Cardiac muscle cell (in vitro differentiated cells and primary cell): ENCODE results near the gene DAO. TPM values are rescaled to one million over a fixed set of nuclear protein-coding genes. Genes with fewer than 3 reads are reported as not detected.

Experiments used
- DNase-seq, 2 donors: peaks; one replicate each; pipeline versions ENCODE4 v3.0.0 to v3.0.0-alpha.2; 2010 to 2017; ENCODE audit warnings: low read depth in 1 of 2, low spot score in 1 of 2
- H3K27ac ChIP-seq: fragments of 200-600 bp; sonication (generic); 2 replicates; pipeline ENCODE4 v1.5.1; 2016
- H3K27me3 ChIP-seq: fragments of 200-600 bp; sonication (generic); 2 replicates; pipeline ENCODE4 v1.6.0; 2016; ENCODE audit warnings: control low read depth
- H3K36me3 ChIP-seq: fragments of 200-600 bp; sonication (generic); 2 replicates; pipeline ENCODE4 v1.5.1; 2016; ENCODE audit warnings: control low read depth
- H3K4me1 ChIP-seq: fragments of 200-600 bp; sonication (generic); 2 replicates; pipeline ENCODE4 v1.8.1; 2017; ENCODE audit warnings: low read depth, mild to moderate bottlenecking, mixed run types
- H3K4me3 ChIP-seq: fragments of 200-600 bp; sonication (generic); 2 replicates; pipeline ENCODE4 v1.5.1; 2016; ENCODE audit warnings: mild to moderate bottlenecking
- H3K9me3 ChIP-seq: fragments of 200-600 bp; sonication (generic); 2 replicates; pipeline ENCODE4 v1.5.1; 2017; ENCODE audit warnings: low read depth, mild to moderate bottlenecking, control low read depth
- polyA plus RNA-seq: library from polyadenylated mRNA; unstranded; fragments of >200 nt; fragmentation: Nextera tagmentation; extraction: Ambion mirVana; gene quantifications from 2 replicates; pipeline ENCODE4 v1.2.1, GENCODE V29; 2016
- total RNA-seq: library from RNA; depleted of rRNA; stranded (reverse); fragments of >200 nt; gene quantifications from 2 replicates; pipeline ENCODE4 v1.2.3, GENCODE V29; 2016
- TF ChIP-seq, protein P1 (sequence below): IDR thresholded peaks from 2 replicates; pipeline ENCODE4 v1.5.1; 2012; ENCODE audit warnings: low read depth, mild to moderate bottlenecking, low read length

Gene DAO
- total and polyA plus RNA-seq, 2 experiments from 2014 or later = not detected

DNA sequence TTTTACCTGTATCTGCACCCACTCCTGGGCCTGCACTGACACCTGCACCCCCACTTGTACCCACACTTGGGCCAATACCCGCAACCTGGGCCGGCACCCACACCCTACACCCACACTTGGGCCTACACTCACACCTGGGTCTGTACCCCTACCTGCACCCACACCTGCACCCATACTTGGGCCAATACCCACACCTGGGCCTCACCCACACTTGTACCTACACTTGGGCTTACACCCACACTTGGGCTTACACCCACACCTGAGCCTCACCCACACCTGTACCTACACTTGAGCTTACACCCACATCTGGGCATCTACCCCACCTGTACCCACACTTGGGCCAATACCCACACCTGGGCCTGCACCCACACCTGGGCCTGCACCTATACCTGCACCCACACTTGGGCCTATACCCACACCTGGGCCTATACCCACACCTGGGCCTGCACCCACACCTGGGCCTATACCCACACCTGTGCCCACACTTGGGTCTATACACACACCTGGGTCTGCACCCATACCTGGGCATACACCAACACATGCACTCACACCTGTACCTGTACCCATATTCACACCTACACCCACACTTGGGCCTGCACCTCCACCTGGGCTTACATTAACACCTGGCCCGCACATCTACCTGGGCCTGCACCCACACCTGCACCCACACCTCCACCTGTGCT, 39.2 kb downstream of the DAO start:
- H3K36me3 ChIP-seq = no peaks in the 10 kb centered on the region
- H3K27ac ChIP-seq = no peak overlapping the region
- DNase-seq = no peak
- H3K9me3 ChIP-seq = no peaks in the 10 kb centered on the region
- H3K4me3 ChIP-seq = no peak overlapping the region
- H3K27me3 ChIP-seq = no peaks in the 10 kb centered on the region
- H3K4me1 ChIP-seq = no peaks in the 10 kb centered on the region
- TF ChIP-seq, protein P1, sequence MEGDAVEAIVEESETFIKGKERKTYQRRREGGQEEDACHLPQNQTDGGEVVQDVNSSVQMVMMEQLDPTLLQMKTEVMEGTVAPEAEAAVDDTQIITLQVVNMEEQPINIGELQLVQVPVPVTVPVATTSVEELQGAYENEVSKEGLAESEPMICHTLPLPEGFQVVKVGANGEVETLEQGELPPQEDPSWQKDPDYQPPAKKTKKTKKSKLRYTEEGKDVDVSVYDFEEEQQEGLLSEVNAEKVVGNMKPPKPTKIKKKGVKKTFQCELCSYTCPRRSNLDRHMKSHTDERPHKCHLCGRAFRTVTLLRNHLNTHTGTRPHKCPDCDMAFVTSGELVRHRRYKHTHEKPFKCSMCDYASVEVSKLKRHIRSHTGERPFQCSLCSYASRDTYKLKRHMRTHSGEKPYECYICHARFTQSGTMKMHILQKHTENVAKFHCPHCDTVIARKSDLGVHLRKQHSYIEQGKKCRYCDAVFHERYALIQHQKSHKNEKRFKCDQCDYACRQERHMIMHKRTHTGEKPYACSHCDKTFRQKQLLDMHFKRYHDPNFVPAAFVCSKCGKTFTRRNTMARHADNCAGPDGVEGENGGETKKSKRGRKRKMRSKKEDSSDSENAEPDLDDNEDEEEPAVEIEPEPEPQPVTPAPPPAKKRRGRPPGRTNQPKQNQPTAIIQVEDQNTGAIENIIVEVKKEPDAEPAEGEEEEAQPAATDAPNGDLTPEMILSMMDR = no peak

DNA sequence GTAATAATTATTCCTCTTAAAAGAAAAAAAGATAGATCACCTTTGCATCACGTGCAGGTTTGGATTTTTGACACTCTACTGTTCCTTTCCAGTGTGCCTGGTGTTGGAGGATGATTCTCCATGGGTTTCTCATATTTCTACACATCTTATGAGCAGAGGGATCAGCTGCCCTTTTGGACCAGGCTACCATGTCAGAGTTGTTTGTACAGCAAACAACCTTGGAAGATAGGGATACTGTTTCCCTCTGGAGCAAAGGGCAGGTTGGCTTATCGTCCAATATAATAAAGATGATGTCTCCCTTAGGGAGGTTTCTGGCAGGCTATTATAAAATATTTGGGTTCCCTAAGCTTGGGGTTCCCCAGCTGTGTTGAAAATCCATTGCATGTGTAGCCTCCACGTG, 42.1 kb downstream of the DAO start:
- DNase-seq = no peak
- no peak overlapping the region for H3K27ac ChIP-seq
- no peaks in the 10 kb centered on the region for H3K36me3 ChIP-seq
- TF ChIP-seq, protein P1 = no peak
- no peaks in the 10 kb centered on the region for H3K27me3 ChIP-seq
- H3K4me1 ChIP-seq = no peaks in the 10 kb centered on the region
- no peak overlapping the region for H3K4me3 ChIP-seq
- H3K9me3 ChIP-seq = no peaks in the 10 kb centered on the region

DNA sequence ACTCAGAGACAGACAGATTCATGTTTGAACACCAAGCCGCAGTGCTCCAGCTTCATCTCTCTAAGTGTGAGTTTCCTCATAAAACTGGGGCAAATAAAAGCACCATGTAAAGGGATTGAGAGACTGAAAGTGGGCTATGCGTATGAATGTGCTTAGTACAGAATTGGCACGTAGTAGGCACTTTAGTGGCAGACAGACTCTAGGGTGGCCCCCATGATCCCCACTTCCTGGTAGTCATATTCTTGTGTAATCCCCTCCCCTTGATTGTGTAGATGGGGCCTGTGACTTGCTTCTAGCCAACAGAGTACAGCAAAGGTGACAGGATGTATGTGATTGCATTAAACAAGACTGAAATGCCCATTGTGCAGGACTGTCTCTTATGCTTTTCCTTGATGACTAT, 43.0 kb downstream of the DAO start:
- H3K27me3 ChIP-seq = no peaks in the 10 kb centered on the region
- no peaks in the 10 kb centered on the region for H3K4me1 ChIP-seq
- DNase-seq = no peak
- no peaks in the 10 kb centered on the region for H3K36me3 ChIP-seq
- H3K9me3 ChIP-seq = no peaks in the 10 kb centered on the region
- TF ChIP-seq, protein P1 = no peak
- H3K27ac ChIP-seq = no peak overlapping the region
- no peak overlapping the region for H3K4me3 ChIP-seq

DNA sequence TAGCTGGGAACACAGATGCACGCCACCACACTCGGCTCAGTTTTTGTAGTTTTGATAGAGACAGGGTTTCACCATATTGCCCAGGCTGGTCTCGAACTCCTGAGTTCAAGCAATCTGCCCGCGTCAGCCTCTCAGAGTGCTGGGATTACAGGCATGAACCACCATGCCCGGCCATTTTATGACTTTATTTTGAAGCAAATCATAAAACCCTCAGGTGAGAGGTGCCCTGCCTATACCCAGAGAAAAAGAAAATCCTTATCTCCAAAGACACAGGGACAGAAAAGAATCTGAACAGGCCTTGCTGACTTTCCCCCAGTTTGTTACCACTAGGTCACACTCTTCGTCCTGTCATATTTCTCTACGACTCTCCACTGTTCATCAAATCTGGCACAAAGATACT, 48.8 kb downstream of the DAO start:
- no peak for DNase-seq
- H3K27me3 ChIP-seq = no peaks in the 10 kb centered on the region
- H3K4me3 ChIP-seq = no peak overlapping the region
- TF ChIP-seq, protein P1 = no peak
- H3K27ac ChIP-seq = no peak overlapping the region
- H3K4me1 ChIP-seq = no peaks in the 10 kb centered on the region
- H3K36me3 ChIP-seq = no peaks in the 10 kb centered on the region
- H3K9me3 ChIP-seq = no peaks in the 10 kb centered on the region

DNA sequence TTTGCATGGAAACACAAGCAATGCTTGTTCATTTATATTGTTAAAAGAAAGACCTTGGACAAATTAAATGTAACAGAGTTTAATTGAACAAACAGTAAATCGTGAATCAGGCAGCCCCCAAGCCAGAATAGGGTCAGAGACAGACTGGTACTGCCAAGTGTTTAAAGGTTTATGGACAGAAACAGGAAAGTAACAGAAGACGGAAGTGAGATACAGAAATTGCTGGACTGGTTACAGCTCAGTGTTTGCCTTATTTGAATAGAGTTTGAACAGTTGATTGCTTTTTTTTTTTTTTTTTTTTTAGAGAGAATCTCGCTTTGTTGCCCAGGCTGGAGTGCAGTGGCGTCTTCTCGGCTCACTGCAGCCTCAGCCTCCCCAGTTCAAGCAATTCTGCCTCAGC, 50.3 kb downstream of the DAO start:
- TF ChIP-seq, protein P1 = no peak
- no peak for DNase-seq
- H3K27ac ChIP-seq = no peak overlapping the region

More for the DNA sequence above, 50.3 kb downstream of the DAO start:
- Histone ChIP-seq H3K36me3 (no peaks in the 10 kb centered on the region), H3K4me1 (no peaks in the 10 kb centered on the region), H3K27me3 (no peaks in the 10 kb centered on the region), H3K9me3 (no peaks in the 10 kb centered on the region), H3K4me3 (no peak overlapping the region)
